B cell (primary cell): ENCODE measurements around the gene PHYH.

Source experiments
- EZH2 ChIP-seq: IDR thresholded peaks from 2 replicates; pipeline ENCODE4 v1.6.1; 2012; ENCODE audit warnings: borderline replicate concordance, low read depth, mild to moderate bottlenecking, moderate library complexity, low read length; ENCODE audit not compliant: insufficient read depth, poor library complexity, severe bottlenecking
- TF ChIP-seq, protein P1 (sequence below): fragments of 200-600 bp; IDR thresholded peaks from one replicate; pipeline ENCODE4 v1.8.0; 2022; ENCODE audit warnings: antibody characterized with exemption, mild to moderate bottlenecking

DNA sequence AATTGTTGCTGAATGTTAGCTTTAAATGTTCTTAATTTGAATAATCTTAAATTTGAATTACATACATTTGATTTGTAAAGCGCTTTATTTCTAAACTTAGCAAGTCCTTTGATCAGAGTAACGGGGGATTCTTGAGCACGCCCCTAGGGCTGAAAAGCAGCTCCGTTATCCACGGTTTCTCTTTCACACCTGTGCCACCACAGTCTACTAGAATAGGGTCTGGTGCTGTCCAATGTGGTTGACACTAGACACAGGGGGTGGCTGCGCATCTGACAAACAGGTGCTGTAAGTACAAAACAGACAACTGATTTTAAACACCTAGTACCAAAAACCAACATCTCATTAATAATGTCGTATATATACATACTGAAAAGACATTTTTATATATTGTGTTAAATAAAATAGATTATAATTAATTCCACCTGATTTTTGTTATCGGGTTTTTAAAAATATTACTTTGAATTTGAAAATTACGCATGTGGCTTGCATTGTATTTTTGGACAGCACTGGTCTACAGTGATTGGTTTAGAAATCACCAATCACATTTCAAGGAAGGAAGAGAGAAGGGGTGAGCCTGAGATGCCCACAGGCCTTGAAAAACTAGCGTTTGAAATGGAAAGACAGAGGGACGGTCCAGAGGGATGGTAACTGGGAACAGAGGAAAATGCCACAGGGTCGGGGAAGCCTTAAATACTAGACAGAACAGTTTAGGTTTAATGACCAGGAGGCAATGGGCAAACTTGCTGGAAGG, 40.9 kb upstream of the PHYH start:
- TF ChIP-seq, protein P1, sequence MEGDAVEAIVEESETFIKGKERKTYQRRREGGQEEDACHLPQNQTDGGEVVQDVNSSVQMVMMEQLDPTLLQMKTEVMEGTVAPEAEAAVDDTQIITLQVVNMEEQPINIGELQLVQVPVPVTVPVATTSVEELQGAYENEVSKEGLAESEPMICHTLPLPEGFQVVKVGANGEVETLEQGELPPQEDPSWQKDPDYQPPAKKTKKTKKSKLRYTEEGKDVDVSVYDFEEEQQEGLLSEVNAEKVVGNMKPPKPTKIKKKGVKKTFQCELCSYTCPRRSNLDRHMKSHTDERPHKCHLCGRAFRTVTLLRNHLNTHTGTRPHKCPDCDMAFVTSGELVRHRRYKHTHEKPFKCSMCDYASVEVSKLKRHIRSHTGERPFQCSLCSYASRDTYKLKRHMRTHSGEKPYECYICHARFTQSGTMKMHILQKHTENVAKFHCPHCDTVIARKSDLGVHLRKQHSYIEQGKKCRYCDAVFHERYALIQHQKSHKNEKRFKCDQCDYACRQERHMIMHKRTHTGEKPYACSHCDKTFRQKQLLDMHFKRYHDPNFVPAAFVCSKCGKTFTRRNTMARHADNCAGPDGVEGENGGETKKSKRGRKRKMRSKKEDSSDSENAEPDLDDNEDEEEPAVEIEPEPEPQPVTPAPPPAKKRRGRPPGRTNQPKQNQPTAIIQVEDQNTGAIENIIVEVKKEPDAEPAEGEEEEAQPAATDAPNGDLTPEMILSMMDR = no peak
- no peak for TF ChIP-seq EZH2
